NCI-H345 (cell line): ENCODE data around the gene CDHR3.
"Not testable (repeated sequence)": the region's sequence is repeated elsewhere in the genome, so short reads cannot be mapped to it uniquely, and the experiment has no call there.

Source experiments
- DNase-seq: peaks from one replicate; lab custom pipeline; 2025; lab: John Stamatoyannopoulos, UW

CDHR3 gene

GRCh38 chr7:105963038-105963667, at the start of gene CDHR3:
Gene CDHR3, plus strand, starts transcription at chr7:105963264. Its CDS starts 55 bp downstream, at chr7:105963319.
- DNase-seq, result no peak

- no peak for DNase-seq
Measured at GRCh38 chr7:105913947-105914346, 49.1 kb upstream of the CDHR3 start.

GRCh38 chr7:105916603-105917002, 46.5 kb upstream of the CDHR3 start:
- DNase-seq, result no peak

- no peak for DNase-seq
Measured at GRCh38 chr7:105917659-105918058, 45.4 kb upstream of the CDHR3 start.

- DNase-seq, result no peak
Measured at GRCh38 chr7:105920766-105921165, 42.3 kb upstream of the CDHR3 start.

GRCh38 chr7:105924945-105925344, 38.1 kb upstream of the CDHR3 start:
- DNase-seq, result no peak

- DNase-seq, result no peak
Measured at GRCh38 chr7:105926131-105926530, 36.9 kb upstream of the CDHR3 start.

- DNase-seq, result no peak
Measured at GRCh38 chr7:105931179-105931578, 31.9 kb upstream of the CDHR3 start.

GRCh38 chr7:105932835-105933477, 30.1 kb upstream of the CDHR3 start:
- DNase-seq, result no peak

- DNase-seq, result peak; percentile 33
Measured at GRCh38 chr7:105934572-105935185, 28.4 kb upstream of the CDHR3 start.

- DNase-seq, result peak; percentile 26
Measured at GRCh38 chr7:105935250-105935649, 27.8 kb upstream of the CDHR3 start.

- no peak for DNase-seq
Measured at GRCh38 chr7:105937411-105937810, 25.7 kb upstream of the CDHR3 start.

- peak; percentile 82 for DNase-seq
Measured at GRCh38 chr7:105940109-105940508, 23.0 kb upstream of the CDHR3 start.

GRCh38 chr7:105941596-105941995, 21.5 kb upstream of the CDHR3 start:
- no peak for DNase-seq

- DNase-seq, result no peak
Measured at GRCh38 chr7:105943486-105943885, 19.6 kb upstream of the CDHR3 start.

GRCh38 chr7:105945848-105946247, 17.2 kb upstream of the CDHR3 start:
- no peak for DNase-seq

GRCh38 chr7:105951597-105951996, 11.5 kb upstream of the CDHR3 start:
- no peak for DNase-seq

- DNase-seq, result no peak
Measured at GRCh38 chr7:105952917-105953595, 10.0 kb upstream of the CDHR3 start.

- DNase-seq, result no peak
Measured at GRCh38 chr7:105954711-105955110, 8.4 kb upstream of the CDHR3 start.

- not testable (repeated sequence) for DNase-seq
Measured at GRCh38 chr7:105955651-105956466, 7.2 kb upstream of the CDHR3 start.

- no peak for DNase-seq
Measured at GRCh38 chr7:105958012-105958411, 5.1 kb upstream of the CDHR3 start.

GRCh38 chr7:105962353-105962752, 711 bp upstream of the CDHR3 start:
- DNase-seq, result no peak
